GM08714 (cell line): ENCODE data around the gene GIT1.
A peak's percentile ranks its signal among the peaks of the same experiment; 100 is the strongest.

ENCODE experiments used
- H3K4me3 ChIP-seq: fragments of 200-500 bp; sonication (Bioruptor generic); 2 replicates; pipeline ENCODE4 v1.5.1; 2014; ENCODE audit warnings: mild to moderate bottlenecking, low read length, inconsistent platforms
- ZNF274 ChIP-seq: IDR thresholded peaks from 2 replicates; pipeline ENCODE4 v1.6.1; 2012; ENCODE audit warnings: mild to moderate bottlenecking, low read depth, low read length

GIT1 gene

GRCh38 chr17:29592850-29593551 lies 3.6 kb upstream of the GIT1 start, which contains the start of gene ANKRD13B:
ANKRD13B (plus strand) TSS chr17:29593132; CDS start chr17:29593622, 490 bp downstream.
- TF ChIP-seq ZNF274 = no peak
- H3K4me3 ChIP-seq = peak within 1 kb of the TSS; percentile 64; the same call in 1 of the 2 replicates

- H3K4me3 ChIP-seq = no peak overlapping the region
- TF ChIP-seq ZNF274 = no peak
Observed at GRCh38 chr17:29591737-29592608, 2.5 kb upstream of the GIT1 start.

- TF ChIP-seq ZNF274 = no peak
- H3K4me3 ChIP-seq = no peak overlapping the region
Observed at GRCh38 chr17:29591146-29591736, 1.8 kb upstream of the GIT1 start.

GRCh38 chr17:29590411-29591145 lies 1.1 kb upstream of the GIT1 start:
- H3K4me3 ChIP-seq = no peak overlapping the region; the same call in 1 of the 2 replicates
- TF ChIP-seq ZNF274 = no peak

GRCh38 chr17:29588562-29589411 lies 661 bp downstream of the GIT1 start:
- H3K4me3 ChIP-seq = peak overlapping the region; percentile 61
- no peak for TF ChIP-seq ZNF274

GRCh38 chr17:29588017-29588561 lies 1.4 kb downstream of the GIT1 start:
- TF ChIP-seq ZNF274 = no peak
- peak overlapping the region; percentile 61 for H3K4me3 ChIP-seq

- H3K4me3 ChIP-seq = no peak overlapping the region
- no peak for TF ChIP-seq ZNF274
Observed at GRCh38 chr17:29587591-29587990, 1.9 kb downstream of the GIT1 start.

- TF ChIP-seq ZNF274 = no peak
- H3K4me3 ChIP-seq = no peak overlapping the region
Observed at GRCh38 chr17:29586676-29587469, 2.6 kb downstream of the GIT1 start.

- no peak for TF ChIP-seq ZNF274
- H3K4me3 ChIP-seq = no peak overlapping the region
Observed at GRCh38 chr17:29585080-29585751, 4.2 kb downstream of the GIT1 start.

GRCh38 chr17:29584452-29585079 lies 4.9 kb downstream of the GIT1 start:
- no peak for TF ChIP-seq ZNF274
- no peak overlapping the region for H3K4me3 ChIP-seq
